NCI-H69 (cell line): ENCODE results near the gene KERA.

ENCODE experiments used
- DNase-seq: peaks from one replicate; lab custom pipeline; 2025; lab: John Stamatoyannopoulos, UW

Gene KERA

GRCh38 chr12:91009319-91009950 is 48.4 kb downstream of the KERA start:
- peak; percentile 81 for DNase-seq

- no peak for DNase-seq
Measured at GRCh38 chr12:91007531-91008290, 50.1 kb downstream of the KERA start.

- no peak for DNase-seq
Measured at GRCh38 chr12:91004872-91005271, 53.0 kb downstream of the KERA start, which contains the start of gene EPYC. TSS of gene EPYC (minus strand) at chr12:91004972. CDS start at chr12:91002565, 2,407 bp downstream.

- DNase-seq: no peak
Measured at GRCh38 chr12:91003737-91004136, 54.1 kb downstream of the KERA start.

GRCh38 chr12:91001306-91001705 is 56.5 kb downstream of the KERA start:
- DNase-seq: peak; percentile 83
